ENCODE data around the gene EGR1. TPM values are rescaled to one million over a fixed set of nuclear protein-coding genes. Genes with fewer than 3 reads are reported as not detected.

EGR1 gene
- total RNA-seq, 2 experiments from 2014 or later, result 5.7 to 6.2 TPM

DNA sequence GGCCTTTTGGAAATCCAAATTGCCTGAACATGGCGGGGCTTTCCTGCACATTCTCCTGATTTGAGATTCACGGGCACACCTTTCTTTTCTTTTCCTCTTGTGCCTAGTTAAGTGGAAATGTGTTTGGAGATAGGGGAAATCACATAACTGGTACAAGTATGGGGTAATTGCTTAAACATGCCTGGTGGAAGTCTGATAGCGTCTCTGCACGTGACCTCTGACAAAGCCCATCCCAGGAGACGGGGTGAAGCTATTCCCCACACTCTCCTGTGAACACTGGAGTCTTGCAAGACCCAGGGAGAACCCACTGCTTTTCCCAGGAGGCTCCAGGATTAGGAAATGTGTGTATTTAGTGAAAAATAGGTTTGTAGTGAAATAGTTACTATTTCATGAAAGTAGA, 29.3 kb upstream of the EGR1 start:
- ATAC-seq (ENCODE audit: poor library complexity) (no peak), DNase-seq (no peak)
- Mint-ChIP-seq H3K9me3 (no peaks in the 10 kb centered on the region), H3K27me3 (no peaks in the 10 kb centered on the region), H3K27ac (no peak overlapping the region), H3K36me3 (ENCODE audit: low read depth) (peaks cover 54% of the 10 kb centered on the region), H3K4me3 (no peak overlapping the region), H3K4me1 (ENCODE audit: low read depth) (peaks cover 17% of the 10 kb centered on the region)
- peaks cover 44% of the 10 kb centered on the region for H3K36me3 ChIP-seq (ENCODE audit: insufficient read depth, low read length)
- POLR2A ChIA-PET, result interaction anchor here (0.8 kb wide), 1 partner anchor 13 kb away, joined by 3 read pairs; no protein-coding TSS in a partner anchor
- peaks cover 0 to 3% of the 10 kb centered on the region in 2 experiments for H3K27me3 ChIP-seq (ENCODE audit: control insufficient read depth in 1 of 2, insufficient read depth in 2 of 2, low read length in 2 of 2)
- H3K4me3 ChIP-seq (ENCODE audit: low read length), result no peak overlapping the region
- H3K27ac ChIP-seq (ENCODE audit: low read depth in 1 of 2, low read length in 2 of 2), result no peak overlapping the region
- TF ChIP-seq, protein P1, sequence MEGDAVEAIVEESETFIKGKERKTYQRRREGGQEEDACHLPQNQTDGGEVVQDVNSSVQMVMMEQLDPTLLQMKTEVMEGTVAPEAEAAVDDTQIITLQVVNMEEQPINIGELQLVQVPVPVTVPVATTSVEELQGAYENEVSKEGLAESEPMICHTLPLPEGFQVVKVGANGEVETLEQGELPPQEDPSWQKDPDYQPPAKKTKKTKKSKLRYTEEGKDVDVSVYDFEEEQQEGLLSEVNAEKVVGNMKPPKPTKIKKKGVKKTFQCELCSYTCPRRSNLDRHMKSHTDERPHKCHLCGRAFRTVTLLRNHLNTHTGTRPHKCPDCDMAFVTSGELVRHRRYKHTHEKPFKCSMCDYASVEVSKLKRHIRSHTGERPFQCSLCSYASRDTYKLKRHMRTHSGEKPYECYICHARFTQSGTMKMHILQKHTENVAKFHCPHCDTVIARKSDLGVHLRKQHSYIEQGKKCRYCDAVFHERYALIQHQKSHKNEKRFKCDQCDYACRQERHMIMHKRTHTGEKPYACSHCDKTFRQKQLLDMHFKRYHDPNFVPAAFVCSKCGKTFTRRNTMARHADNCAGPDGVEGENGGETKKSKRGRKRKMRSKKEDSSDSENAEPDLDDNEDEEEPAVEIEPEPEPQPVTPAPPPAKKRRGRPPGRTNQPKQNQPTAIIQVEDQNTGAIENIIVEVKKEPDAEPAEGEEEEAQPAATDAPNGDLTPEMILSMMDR (IDR thresholded peaks at IDR 0.05), result no peak
- CTCF ChIA-PET, result no interaction called here
- intact Hi-C loops (cut with DNase I, micrococcal nuclease), result no loop called here
- H3K4me1 ChIP-seq (ENCODE audit: insufficient read depth, low read length), result peaks cover 13% of the 10 kb centered on the region
- H3K9me3 ChIP-seq (ENCODE audit: control insufficient read depth in 1 of 2, insufficient read depth in 1 of 2, low read length in 2 of 2), result no peaks in the 10 kb centered on the region

DNA sequence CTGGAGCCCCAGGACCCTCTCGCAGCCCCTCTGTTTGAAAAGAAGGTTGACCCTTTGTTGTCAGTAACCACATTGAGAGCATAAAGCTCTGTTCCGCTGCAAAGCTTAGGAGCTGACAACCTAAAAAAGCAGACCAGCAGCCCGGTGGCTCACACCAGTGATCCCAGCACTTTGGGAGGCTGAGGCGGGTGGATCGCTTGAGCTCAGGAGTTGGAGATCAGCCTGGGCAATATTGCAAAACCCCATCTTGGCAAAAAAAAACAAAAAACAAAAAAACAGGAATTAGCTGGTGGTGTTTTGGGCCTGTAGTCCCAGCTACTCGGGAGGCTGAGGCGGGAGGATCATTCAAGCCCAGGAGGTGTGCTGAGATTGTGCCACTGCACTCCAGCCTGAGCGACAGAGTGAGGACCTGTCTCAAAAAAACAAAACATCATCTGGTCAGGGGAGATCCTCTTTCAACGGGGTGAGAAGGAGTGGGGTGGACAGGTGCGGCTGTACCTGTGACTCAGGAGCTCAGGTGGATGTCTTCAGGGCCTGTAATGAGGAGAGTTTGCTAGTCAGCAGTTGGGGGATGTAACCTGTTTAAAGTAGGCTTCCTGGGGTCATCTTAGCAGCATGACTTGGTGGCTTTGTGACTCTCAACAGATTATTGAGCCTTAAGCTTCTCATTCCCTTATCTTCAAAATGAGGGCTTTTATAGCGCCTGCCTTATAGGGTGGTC, 27.1 kb upstream of the EGR1 start:
- Histone ChIP-seq H3K9me3 (ENCODE audit: control insufficient read depth in 1 of 2, insufficient read depth in 1 of 2, low read length in 2 of 2) (no peaks in the 10 kb centered on the region), H3K4me3 (ENCODE audit: low read length) (peak overlapping the region; percentile 45), H3K27me3 (ENCODE audit: control insufficient read depth in 1 of 2, insufficient read depth in 2 of 2, low read length in 2 of 2) (peaks cover 0 to 3% of the 10 kb centered on the region in 2 experiments), H3K4me1 (ENCODE audit: insufficient read depth, low read length) (peaks cover 13% of the 10 kb centered on the region), H3K27ac (ENCODE audit: low read depth in 1 of 2, low read length in 2 of 2) (no peak overlapping the region), H3K36me3 (ENCODE audit: insufficient read depth, low read length) (peaks cover 30% of the 10 kb centered on the region)
- no peaks in the 10 kb centered on the region for H3K27me3 Mint-ChIP-seq
- H3K4me1 Mint-ChIP-seq (ENCODE audit: low read depth), result peaks cover 17% of the 10 kb centered on the region
- peaks cover 35% of the 10 kb centered on the region for H3K36me3 Mint-ChIP-seq (ENCODE audit: low read depth)
- H3K27ac Mint-ChIP-seq, result no peak overlapping the region
- H3K4me3 Mint-ChIP-seq, result peak overlapping the region; percentile 88
- ChIA-PET CTCF (interaction anchor here (0.7 to 2.0 kb wide), 3 partner anchors 12 to 86 kb away, joined by 3 to 5 read pairs (median 4); partner anchors contain the start of gene KDM3B), POLR2A (interaction anchor here (0.5 to 1.8 kb wide), 5 partner anchors 12 to 1031 kb away, joined by 3 to 7 read pairs (median 3); partner anchors contain the start of genes CDC23 and EGR1)
- DNase-seq (no peak), ATAC-seq (ENCODE audit: poor library complexity) (no peak)
- intact Hi-C loops (cut with DNase I, micrococcal nuclease), result no loop called here
- TF ChIP-seq, protein P1 (IDR thresholded peaks at IDR 0.05), result no peak
- no peaks in the 10 kb centered on the region for H3K9me3 Mint-ChIP-seq

DNA sequence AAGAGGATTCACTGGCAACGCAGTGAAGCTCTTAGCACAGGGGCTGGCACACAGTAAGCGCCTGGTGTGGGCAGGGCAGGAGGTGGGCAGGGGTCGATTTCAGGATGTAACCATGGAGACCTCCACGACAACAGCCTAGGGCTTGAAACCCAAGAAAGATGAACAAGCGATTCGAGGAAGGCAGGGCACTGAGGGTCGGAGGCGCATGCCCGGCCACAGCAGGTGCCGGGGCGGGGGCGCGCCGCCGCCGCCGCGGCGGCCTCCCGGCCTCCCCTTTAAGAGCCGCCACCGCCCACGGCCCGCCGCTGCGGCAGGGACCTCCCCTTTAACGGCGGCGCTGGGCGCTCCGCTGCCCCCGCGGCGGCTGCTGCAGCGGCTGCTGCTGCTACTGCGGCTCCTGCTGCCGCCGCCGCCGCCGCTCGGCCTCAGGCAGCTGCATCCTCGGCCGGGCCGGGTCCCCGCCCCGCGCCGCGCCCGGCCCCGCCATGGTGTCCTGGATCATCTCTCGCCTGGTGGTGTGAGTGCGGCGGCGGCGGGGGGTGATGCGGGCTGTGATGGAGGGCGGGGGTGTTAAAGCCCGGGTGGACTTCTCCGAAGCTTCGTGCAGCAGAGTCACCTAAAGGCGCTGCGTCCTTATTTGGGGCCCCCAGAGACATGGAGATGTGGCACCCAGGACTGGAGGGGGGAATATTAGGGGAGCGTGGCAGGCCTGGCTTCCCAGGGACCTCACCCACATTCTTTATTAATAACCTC, 26.4 kb upstream of the EGR1 start, which contains the start of gene REEP2:
Gene REEP2, plus strand, starts transcription at position 334 of the 753 bp plus-strand sequence. Its CDS starts 152 bp downstream, at position 486.
- TF ChIP-seq, protein P1 (IDR thresholded peaks at IDR 0.05), result no peak
- Histone ChIP-seq H3K27ac (ENCODE audit: low read depth in 1 of 2, low read length in 2 of 2) (no peak within 1 kb of the TSS), H3K9me3 (ENCODE audit: control insufficient read depth in 1 of 2, insufficient read depth in 1 of 2, low read length in 2 of 2) (no peaks in the 10 kb centered on the region), H3K4me3 (ENCODE audit: low read length) (peak within 1 kb of the TSS; percentile 48), H3K4me1 (ENCODE audit: insufficient read depth, low read length) (peaks cover 13% of the 10 kb centered on the region), H3K36me3 (ENCODE audit: insufficient read depth, low read length) (peaks cover 22% of the 10 kb centered on the region), H3K27me3 (ENCODE audit: control insufficient read depth in 1 of 2, insufficient read depth in 2 of 2, low read length in 2 of 2) (peaks cover 0 to 3% of the 10 kb centered on the region in 2 experiments)
- Mint-ChIP-seq H3K4me1 (ENCODE audit: low read depth) (peaks cover 17% of the 10 kb centered on the region), H3K9me3 (no peaks in the 10 kb centered on the region), H3K4me3 (peak within 1 kb of the TSS; percentile 88), H3K36me3 (ENCODE audit: low read depth) (peaks cover 35% of the 10 kb centered on the region), H3K27me3 (no peaks in the 10 kb centered on the region), H3K27ac (no peak within 1 kb of the TSS)
- ChIA-PET POLR2A (interaction anchor here (1.4 to 1.8 kb wide), 4 partner anchors 11 to 226 kb away, joined by 3 to 7 read pairs (median 4); partner anchors contain the start of genes CDC23 and EGR1), CTCF (interaction anchor here (0.7 to 2.0 kb wide), 3 partner anchors 12 to 86 kb away, joined by 3 to 5 read pairs (median 4); partner anchors contain the start of gene KDM3B)
- DNase-seq, result peak in 12 of 14 experiments; percentile 29 to 81 (median 44)
- intact Hi-C loops (cut with DNase I, micrococcal nuclease), result no loop called here
- ATAC-seq (ENCODE audit: poor library complexity), result peak; percentile 89

Data from CD4-positive, alpha-beta T cell (primary cell).